GM21515 (cell line): ENCODE results near the gene FREY1.

ENCODE experiments used
- ATAC-seq: cut with Tn5 transposase; IDR thresholded peaks from one replicate; pipeline ENCODE4 v1.9.1; 2021; ENCODE audit not compliant: unreplicated experiment

FREY1 gene

GRCh38 chr11:45929486-45930030 lies 22.5 kb upstream of the FREY1 start:
- ATAC-seq = no peak

GRCh38 chr11:45928535-45929215 lies 21.6 kb upstream of the FREY1 start:
- no peak for ATAC-seq

- no peak for ATAC-seq
Measured at GRCh38 chr11:45927684-45928413, 20.8 kb upstream of the FREY1 start.

GRCh38 chr11:45927332-45927683 lies 20.2 kb upstream of the FREY1 start:
- ATAC-seq = no peak

GRCh38 chr11:45926536-45927331 lies 19.7 kb upstream of the FREY1 start:
- no peak for ATAC-seq

GRCh38 chr11:45926001-45926401 lies 18.9 kb upstream of the FREY1 start:
- no peak for ATAC-seq

- no peak for ATAC-seq
Measured at GRCh38 chr11:45925550-45925949, 18.5 kb upstream of the FREY1 start.

GRCh38 chr11:45924927-45925326 lies 17.9 kb upstream of the FREY1 start:
- no peak for ATAC-seq

- no peak for ATAC-seq
Measured at GRCh38 chr11:45924036-45924915, 17.2 kb upstream of the FREY1 start.

GRCh38 chr11:45922425-45923082 lies 15.5 kb upstream of the FREY1 start, which contains the start of gene LARGE2:
Gene LARGE2 (plus strand): TSS chr11:45922656. CDS start chr11:45922883, 227 bp downstream.
- no peak for ATAC-seq

- no peak for ATAC-seq
Measured at GRCh38 chr11:45921561-45922424, 14.7 kb upstream of the FREY1 start.

GRCh38 chr11:45920531-45921477 lies 13.7 kb upstream of the FREY1 start:
- ATAC-seq = no peak

GRCh38 chr11:45919806-45920530 lies 12.9 kb upstream of the FREY1 start:
- no peak for ATAC-seq

GRCh38 chr11:45918962-45919675 lies 12.0 kb upstream of the FREY1 start:
- ATAC-seq = no peak

- peak; percentile 38 for ATAC-seq
Measured at GRCh38 chr11:45918331-45918941, 11.4 kb upstream of the FREY1 start.

- peak; percentile 91 for ATAC-seq
Measured at GRCh38 chr11:45917623-45918330, 10.7 kb upstream of the FREY1 start, which contains the start of gene PEX16. Gene PEX16 (minus strand): TSS chr11:45917877. CDS start chr11:45917811, 66 bp downstream.
